A673 (cell line): ENCODE measurements around the gene ARHGEF1. TPM values are rescaled to one million over a fixed set of nuclear protein-coding genes. Genes with fewer than 3 reads are reported as not detected.
A peak's percentile ranks its signal among the peaks of the same experiment; 100 is the strongest.

Source experiments
- BruUV-seq: library from RNA; stranded (reverse); fragments of 400-500 nt; replicated peaks from 2 replicates; lab custom pipeline; 2021; lab: Mats Ljungman, UMichigan
- CTCF ChIA-PET: fragments of 300-600 bp; sonication (Branson Sonifier 250); formaldehyde crosslinking; loops from one replicate; lab custom pipeline; 2022; ENCODE audit warnings: antibody characterized with exemption; lab: Charles Lee
- POLR2A ChIA-PET: fragments of 300-600 bp; sonication (Branson Sonifier 250); formaldehyde crosslinking; loops from one replicate; lab custom pipeline; 2022; ENCODE audit warnings: antibody characterized with exemption; ENCODE audit not compliant: low non-redundant PET; lab: Charles Lee
- DNase-seq: peaks from one replicate; pipeline ENCODE4 v3.0.0-alpha.2; 2015; ENCODE audit warnings: low spot score
- H3K27ac ChIP-seq: fragments of 200-600 bp; sonication (generic); 2 replicates; pipeline ENCODE4 v1.5.1; 2016; ENCODE audit warnings: mixed run types, low read depth, mild to moderate bottlenecking, mixed read lengths, antibody characterized with exemption, low read length; ENCODE audit not compliant: poor library complexity, severe bottlenecking
- H3K27me3 ChIP-seq: fragments of 200-600 bp; sonication (generic); replicated peaks from 2 replicates; pipeline ENCODE4 v1.6.1; 2017; ENCODE audit warnings: mixed run types, low read depth, mild to moderate bottlenecking, mixed read lengths, antibody characterized with exemption, low read length; ENCODE audit not compliant: insufficient read depth, poor library complexity
- H3K36me3 ChIP-seq: fragments of 200-600 bp; sonication (generic); 2 replicates; pipeline ENCODE4 v1.6.1; 2016; ENCODE audit warnings: mixed run types, mild to moderate bottlenecking, mixed read lengths, antibody characterized with exemption, low read length; ENCODE audit not compliant: insufficient read depth, poor library complexity, severe bottlenecking
- H3K4me1 ChIP-seq: fragments of 200-600 bp; sonication (generic); 2 replicates; pipeline ENCODE4 v1.6.1; 2017; ENCODE audit warnings: mixed run types, mild to moderate bottlenecking, mixed read lengths, antibody characterized with exemption, low read length; ENCODE audit not compliant: insufficient read depth, poor library complexity, severe bottlenecking
- H3K4me3 ChIP-seq: fragments of 200-600 bp; sonication (generic); 2 replicates; pipeline ENCODE4 v1.5.1; 2016; ENCODE audit warnings: low read depth, mixed run types, mild to moderate bottlenecking, mixed read lengths, low read length; ENCODE audit not compliant: poor library complexity, severe bottlenecking
- H3K9me3 ChIP-seq: fragments of 200-600 bp; sonication (generic); 2 replicates; pipeline ENCODE4 v1.6.1; 2016; ENCODE audit warnings: mixed run types, low read depth, mild to moderate bottlenecking, mixed read lengths, antibody characterized with exemption, low read length; ENCODE audit not compliant: poor library complexity, severe bottlenecking
- EZH2 ChIP-seq: fragments of 200-600 bp; sonication (generic); IDR thresholded peaks from 2 replicates; pipeline ENCODE4 v1.6.1; 2017; ENCODE audit warnings: borderline replicate concordance, low read depth, mild to moderate bottlenecking, mixed read lengths, antibody characterized with exemption, low read length; ENCODE audit not compliant: poor library complexity, severe bottlenecking
- intact Hi-C: fragments of 100-400 bp; cut with micrococcal nuclease; formaldehyde crosslinking; loops from one replicate; pipeline ENCODE4 v1.10.0; 2022; ENCODE audit not compliant: unreplicated experiment
- total RNA-seq: library from RNA; stranded (reverse); gene quantifications from 2 replicates; pipeline ENCODE4 v1.2.3, GENCODE V29; 2021
- TF ChIP-seq, protein P1 (sequence below): fragments of 300-800, 200-600 bp; sonication (generic); conservative IDR thresholded peaks from 2 replicates; pipeline ENCODE4 v1.5.1; 2017; ENCODE audit warnings: low read depth, mild to moderate bottlenecking, antibody characterized with exemption, low read length, moderate library complexity, mixed read lengths

Gene ARHGEF1
- total RNA-seq, 1 experiment from 2014 or later: 164 TPM

DNA sequence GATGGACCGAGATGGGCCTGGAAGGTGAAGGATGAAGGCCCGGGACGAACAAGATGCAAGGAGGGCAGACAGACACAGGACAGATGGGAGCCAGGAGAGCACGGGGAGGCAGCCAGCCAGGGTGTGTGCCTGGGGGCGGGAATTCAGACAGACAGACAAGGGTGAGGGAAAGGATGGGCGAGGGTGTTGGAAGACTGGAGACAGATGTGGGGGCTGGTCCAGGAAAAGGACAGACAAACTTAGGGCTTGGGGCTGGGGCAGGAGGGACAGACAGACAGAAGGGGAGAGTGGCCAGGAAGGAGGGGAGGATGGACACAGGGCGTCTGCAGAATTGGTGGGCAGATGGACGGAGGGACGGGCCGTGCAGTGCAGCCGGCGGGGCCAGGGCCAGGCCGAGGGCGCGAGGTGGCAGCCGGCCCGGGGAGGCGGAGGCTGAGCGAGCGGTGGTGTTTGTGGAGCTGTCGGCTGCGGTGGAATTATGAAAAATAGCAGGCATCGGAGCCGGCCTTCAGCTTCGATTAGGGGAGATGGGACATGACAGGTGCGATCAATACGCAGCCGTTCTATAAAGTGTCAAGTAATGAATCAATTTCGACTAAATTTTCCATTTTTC is 49.8 kb downstream of the ARHGEF1 start:
- Histone ChIP-seq H3K9me3 (no peaks in the 10 kb centered on the region), H3K4me3 (no peak overlapping the region), H3K27ac (no peak overlapping the region), H3K36me3 (no peaks in the 10 kb centered on the region), H3K4me1 (peaks cover 76% of the 10 kb centered on the region), H3K27me3 (no peaks in the 10 kb centered on the region)
- BruUV-seq: no TSS peak
- POLR2A ChIA-PET: no interaction called here
- TF ChIP-seq EZH2: no peak
- TF ChIP-seq, protein P1, sequence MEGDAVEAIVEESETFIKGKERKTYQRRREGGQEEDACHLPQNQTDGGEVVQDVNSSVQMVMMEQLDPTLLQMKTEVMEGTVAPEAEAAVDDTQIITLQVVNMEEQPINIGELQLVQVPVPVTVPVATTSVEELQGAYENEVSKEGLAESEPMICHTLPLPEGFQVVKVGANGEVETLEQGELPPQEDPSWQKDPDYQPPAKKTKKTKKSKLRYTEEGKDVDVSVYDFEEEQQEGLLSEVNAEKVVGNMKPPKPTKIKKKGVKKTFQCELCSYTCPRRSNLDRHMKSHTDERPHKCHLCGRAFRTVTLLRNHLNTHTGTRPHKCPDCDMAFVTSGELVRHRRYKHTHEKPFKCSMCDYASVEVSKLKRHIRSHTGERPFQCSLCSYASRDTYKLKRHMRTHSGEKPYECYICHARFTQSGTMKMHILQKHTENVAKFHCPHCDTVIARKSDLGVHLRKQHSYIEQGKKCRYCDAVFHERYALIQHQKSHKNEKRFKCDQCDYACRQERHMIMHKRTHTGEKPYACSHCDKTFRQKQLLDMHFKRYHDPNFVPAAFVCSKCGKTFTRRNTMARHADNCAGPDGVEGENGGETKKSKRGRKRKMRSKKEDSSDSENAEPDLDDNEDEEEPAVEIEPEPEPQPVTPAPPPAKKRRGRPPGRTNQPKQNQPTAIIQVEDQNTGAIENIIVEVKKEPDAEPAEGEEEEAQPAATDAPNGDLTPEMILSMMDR: no peak
- no peak for DNase-seq
- CTCF ChIA-PET: no interaction called here
- intact Hi-C loops: loop anchor here (5.0 kb wide), 1 partner anchor 51 kb away; the partner anchor contains the start of gene ARHGEF1

DNA sequence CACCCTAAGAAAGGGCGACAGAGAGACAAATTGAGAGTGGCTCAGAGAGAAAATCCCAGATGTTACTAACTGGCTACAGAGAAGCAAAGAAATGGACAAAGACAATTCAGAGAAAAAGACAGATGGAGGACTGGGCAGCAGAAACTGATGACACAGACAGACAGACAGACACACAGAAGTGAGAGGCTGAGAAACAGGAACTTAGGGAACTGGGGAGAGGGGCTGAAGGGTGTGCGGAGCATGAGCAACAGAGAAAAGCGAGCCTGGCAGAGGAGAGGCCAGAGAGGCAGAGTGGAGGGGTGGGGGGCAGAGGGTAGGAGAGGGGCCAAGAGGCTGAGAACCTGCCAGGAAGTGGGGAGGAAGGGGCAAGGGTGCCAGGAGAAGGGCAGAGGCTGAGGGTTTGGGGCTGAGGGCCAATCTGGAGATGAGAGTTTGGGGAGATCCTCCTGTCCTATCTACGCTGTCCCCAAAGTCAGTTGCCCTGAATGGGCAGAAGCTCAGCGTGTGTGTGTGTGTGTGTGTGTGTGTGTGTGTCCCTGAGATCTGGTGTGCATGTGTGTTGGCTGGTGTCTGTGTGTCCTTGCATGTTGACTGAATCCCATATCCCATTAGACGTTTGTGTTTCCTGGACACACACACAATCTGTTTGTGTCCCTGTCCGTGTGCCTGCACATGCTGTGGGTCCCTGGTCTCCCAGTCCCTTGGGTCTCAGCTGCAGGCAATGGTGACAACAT is 50.9 kb downstream of the ARHGEF1 start:
- CTCF ChIA-PET: no interaction called here
- Histone ChIP-seq H3K4me3 (no peak overlapping the region), H3K4me1 (peaks cover 72% of the 10 kb centered on the region), H3K27me3 (no peaks in the 10 kb centered on the region), H3K36me3 (no peaks in the 10 kb centered on the region), H3K9me3 (no peaks in the 10 kb centered on the region), H3K27ac (no peak overlapping the region)
- TF ChIP-seq, protein P1: no peak
- TF ChIP-seq EZH2: no peak
- no TSS peak for BruUV-seq
- DNase-seq: no peak
- intact Hi-C loops: loop anchor here (5.0 kb wide), 1 partner anchor 52 kb away; the partner anchor contains the start of gene ARHGEF1
- POLR2A ChIA-PET: no interaction called here

DNA sequence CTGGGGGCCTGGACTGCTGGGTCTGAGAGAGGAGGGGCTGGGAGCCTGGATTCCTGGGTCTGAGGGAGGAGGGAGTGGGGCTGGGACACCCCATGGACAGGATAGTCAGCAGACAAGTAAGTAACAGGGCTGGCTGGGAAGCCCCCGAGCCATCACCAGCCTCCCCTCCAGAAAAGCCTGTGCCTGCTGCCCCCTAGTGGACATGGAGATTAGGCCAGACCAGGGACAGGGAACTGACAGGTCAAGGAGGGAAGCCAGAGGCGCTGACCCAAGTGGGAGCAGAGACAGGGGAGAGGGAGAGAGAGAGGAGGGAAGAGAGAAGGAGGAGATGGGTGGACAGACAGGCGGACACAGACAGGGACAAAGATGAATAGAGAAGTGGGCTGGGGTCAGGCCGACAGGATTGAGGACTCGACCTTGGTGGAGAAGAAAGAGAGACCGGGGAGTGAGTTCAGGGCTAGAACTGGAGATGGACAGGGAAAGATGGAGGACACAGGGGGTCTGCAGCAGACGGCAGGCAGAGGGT is 51.9 kb downstream of the ARHGEF1 start:
- H3K9me3 ChIP-seq: no peaks in the 10 kb centered on the region
- no peak overlapping the region for H3K27ac ChIP-seq
- peaks cover 66% of the 10 kb centered on the region for H3K4me1 ChIP-seq
- ChIA-PET CTCF (no interaction called here), POLR2A (no interaction called here)
- DNase-seq: peak; percentile 79
- TF ChIP-seq, protein P1: peak; percentile 96
- no peak for TF ChIP-seq EZH2
- BruUV-seq: no TSS peak
- H3K27me3 ChIP-seq: no peaks in the 10 kb centered on the region
- no peak overlapping the region for H3K4me3 ChIP-seq
- no peaks in the 10 kb centered on the region for H3K36me3 ChIP-seq
- intact Hi-C loops: loop anchor here (1.0 to 5.0 kb wide), 2 partner anchors 16 to 53 kb away; partner anchors contain the start of gene ARHGEF1
